GM19452 (cell line): Measurements from ENCODE around the gene ARHGAP33.
"Not testable (repeated sequence)": the region's sequence is repeated elsewhere in the genome, so short reads cannot be mapped to it uniquely, and the experiment has no call there.

Source experiments
- ATAC-seq: cut with Tn5 transposase; IDR thresholded peaks from one replicate; pipeline ENCODE4 v1.9.1; 2021; ENCODE audit not compliant: unreplicated experiment

Gene ARHGAP33

GRCh38 chr19:35790981-35791813 is 15.8 kb downstream of the ARHGAP33 start:
- ATAC-seq: no peak

GRCh38 chr19:35791814-35792279 is 16.5 kb downstream of the ARHGAP33 start:
- no peak for ATAC-seq

- ATAC-seq: no peak
Measured at GRCh38 chr19:35792312-35792711, 16.9 kb downstream of the ARHGAP33 start.

GRCh38 chr19:35792888-35793287 is 17.5 kb downstream of the ARHGAP33 start:
- ATAC-seq: no peak

GRCh38 chr19:35793381-35794165 is 18.2 kb downstream of the ARHGAP33 start:
- ATAC-seq: no peak

- ATAC-seq: not testable (repeated sequence)
Measured at GRCh38 chr19:35795564-35795963, 20.2 kb downstream of the ARHGAP33 start.

- ATAC-seq: no peak
Measured at GRCh38 chr19:35796645-35797542, 21.5 kb downstream of the ARHGAP33 start.

- no peak for ATAC-seq
Measured at GRCh38 chr19:35797663-35798062, 22.3 kb downstream of the ARHGAP33 start.

- ATAC-seq: no peak
Measured at GRCh38 chr19:35801828-35802227, 26.5 kb downstream of the ARHGAP33 start.

- no peak for ATAC-seq
Measured at GRCh38 chr19:35805526-35806102, 30.2 kb downstream of the ARHGAP33 start.

GRCh38 chr19:35806597-35806996 is 31.2 kb downstream of the ARHGAP33 start:
- no peak for ATAC-seq

- ATAC-seq: no peak
Measured at GRCh38 chr19:35807633-35808032, 32.3 kb downstream of the ARHGAP33 start.

- ATAC-seq: no peak
Measured at GRCh38 chr19:35811317-35812219, 36.2 kb downstream of the ARHGAP33 start.

GRCh38 chr19:35812220-35813042 is 37.1 kb downstream of the ARHGAP33 start, which contains the start of gene PRODH2:
Gene PRODH2 (minus strand): TSS chr19:35812845. CDS start chr19:35812805, 40 bp downstream.
- no peak for ATAC-seq

GRCh38 chr19:35813043-35813890 is 37.9 kb downstream of the ARHGAP33 start:
- no peak for ATAC-seq

GRCh38 chr19:35816262-35816661 is 40.9 kb downstream of the ARHGAP33 start:
- ATAC-seq: no peak

- no peak for ATAC-seq
Measured at GRCh38 chr19:35816846-35817245, 41.5 kb downstream of the ARHGAP33 start.

- ATAC-seq: no peak
Measured at GRCh38 chr19:35818445-35818844, 43.1 kb downstream of the ARHGAP33 start.
